Panc1 (cell line): ENCODE measurements around the gene MEIS1. TPM values are rescaled to one million over a fixed set of nuclear protein-coding genes. Genes with fewer than 3 reads are reported as not detected.

ENCODE experiments used
- ATAC-seq: fragments of 200-7000 bp; cut with Tn5 transposase; 2 replicates; pipeline ENCODE4 v1.9.1; 2020; ENCODE audit warnings: mild to moderate bottlenecking, moderate library complexity
- BruUV-seq: library from RNA; stranded (reverse); fragments of 400-500 nt; replicated peaks from 2 replicates; lab custom pipeline; 2021; lab: Mats Ljungman, UMichigan
- CTCF ChIA-PET: fragments of 300-600 bp; sonication (Branson Sonifier 250); formaldehyde crosslinking; loops from one replicate; lab custom pipeline; 2022; ENCODE audit warnings: antibody characterized with exemption; lab: Charles Lee
- POLR2A ChIA-PET: fragments of 300-600 bp; sonication (Branson Sonifier 250); formaldehyde crosslinking; loops from one replicate; lab custom pipeline; 2022; ENCODE audit warnings: antibody characterized with exemption; lab: Charles Lee
- DNase-seq: peaks from one replicate; pipeline ENCODE4 v3.0.0-alpha.2; 2010; ENCODE audit warnings: low read depth, low spot score
- H3K27ac ChIP-seq: 2 replicates; pipeline ENCODE4 v1.5.1; 2011; ENCODE audit warnings: mild to moderate bottlenecking, low read length, inconsistent platforms
- H3K27me3 ChIP-seq: fragments of 200-500 bp; sonication (Bioruptor generic); 2 replicates; pipeline ENCODE4 v1.6.0; 2014; ENCODE audit warnings: low read length, inconsistent platforms; ENCODE audit not compliant: control insufficient read depth, insufficient read depth
- H3K36me3 ChIP-seq: fragments of 200-500 bp; sonication (Bioruptor generic); 2 replicates; pipeline ENCODE4 v1.5.1; 2014; ENCODE audit warnings: inconsistent platforms, mild to moderate bottlenecking, low read length, moderate library complexity; ENCODE audit not compliant: control insufficient read depth, insufficient read depth
- H3K4me1 ChIP-seq: 2 replicates; pipeline ENCODE4 v1.5.1; 2011; ENCODE audit warnings: inconsistent platforms, mild to moderate bottlenecking, low read length, moderate library complexity; ENCODE audit not compliant: control insufficient read depth, insufficient read depth
- H3K4me3 ChIP-seq, 2 experiments: 2 replicates each; pipeline ENCODE4 v1.5.1; 2011 to 2012; ENCODE audit warnings: low read depth in 2 of 2, low read length in 2 of 2, mild to moderate bottlenecking in 2 of 2, inconsistent platforms in 1 of 2, moderate library complexity in 1 of 2
- H3K9me3 ChIP-seq: fragments of 200-500 bp; sonication (Bioruptor generic); 2 replicates; pipeline ENCODE4 v1.5.1; 2014; ENCODE audit warnings: low read depth, mild to moderate bottlenecking, inconsistent platforms, low read length, moderate library complexity; ENCODE audit not compliant: control insufficient read depth, insufficient read depth
- CTCF ChIP-seq: fragments of 450-650 bp; IDR thresholded peaks from 2 replicates; pipeline ENCODE4 v1.5.1; 2017; ENCODE audit warnings: mild to moderate bottlenecking
- POLR2AphosphoS5 ChIP-seq: IDR thresholded peaks from 2 replicates; pipeline ENCODE4 v1.6.1; 2012; ENCODE audit warnings: mild to moderate bottlenecking, low read depth, low read length, moderate library complexity
- REST ChIP-seq, 2 experiments: IDR thresholded peaks; 2 replicates each; pipeline ENCODE4 v1.6.1; 2011 to 2012; ENCODE audit warnings: low read depth in 2 of 2, control low read depth in 1 of 2, low read length in 1 of 2, mild to moderate bottlenecking in 1 of 2, moderate library complexity in 1 of 2; ENCODE audit not compliant: insufficient read depth in 1 of 2
- SIN3A ChIP-seq: IDR thresholded peaks from 2 replicates; pipeline ENCODE4 v1.6.1; 2012; ENCODE audit warnings: low read depth, mild to moderate bottlenecking, low read length, moderate library complexity, borderline replicate concordance; ENCODE audit not compliant: insufficient read depth
- TCF7L2 ChIP-seq: IDR thresholded peaks from 2 replicates; pipeline ENCODE4 v1.6.1; 2011; ENCODE audit warnings: mild to moderate bottlenecking, low read depth, low read length, inconsistent platforms
- in situ Hi-C: cut with HindIII; loops from 2 replicates; pipeline ENCODE4 v1.10.0; 2016; ENCODE audit warnings: low sequenced_read_pairs, low pct_unique_long_range_greater_than_20kb
- intact Hi-C: fragments of 100-400 bp; cut with micrococcal nuclease; formaldehyde crosslinking; loops from one replicate; pipeline ENCODE4 v1.10.0; 2022; ENCODE audit not compliant: unreplicated experiment
- total RNA-seq: library from RNA; stranded (reverse); gene quantifications from one replicate; pipeline ENCODE4 v1.2.1, GENCODE V29; 2021; ENCODE audit not compliant: unreplicated experiment

Gene MEIS1
- total RNA-seq, 1 experiment from 2014 or later: 2.0 TPM

- ChIA-PET CTCF (no interaction called here), POLR2A (no interaction called here)
- Histone ChIP-seq H3K27me3 (no peaks in the 10 kb centered on the region), H3K9me3 (no peaks in the 10 kb centered on the region), H3K4me3 (no peak overlapping the region), H3K36me3 (no peaks in the 10 kb centered on the region), H3K4me1 (no peaks in the 10 kb centered on the region), H3K27ac (no peak overlapping the region)
- TF ChIP-seq REST (IDR thresholded peaks at IDR 0.05; ENCODE audit: insufficient read depth in 1 of 2, low read depth in 2 of 2, low read length in 1 of 2) (no peak), TCF7L2 (no peak), SIN3A (no peak), POLR2AphosphoS5 (no peak), CTCF (no peak)
- intact Hi-C loops (no loop called here), in situ Hi-C loops (no loop called here)
- ATAC-seq (no peak), DNase-seq (no peak)
- no TSS peak for BruUV-seq
These were observed 81.6 kb downstream of the MEIS1 start for GRCh38 chr2:66516499-66516898.

- Histone ChIP-seq H3K27me3 (no peaks in the 10 kb centered on the region), H3K27ac (no peak overlapping the region), H3K4me3 (no peak overlapping the region), H3K36me3 (no peaks in the 10 kb centered on the region), H3K9me3 (no peaks in the 10 kb centered on the region), H3K4me1 (no peaks in the 10 kb centered on the region)
- TF ChIP-seq CTCF (no peak), REST (IDR thresholded peaks at IDR 0.05; ENCODE audit: insufficient read depth in 1 of 2, low read depth in 2 of 2, low read length in 1 of 2) (no peak), SIN3A (no peak), TCF7L2 (no peak), POLR2AphosphoS5 (no peak)
- intact Hi-C loops: no loop called here
- in situ Hi-C loops: no loop called here
- CTCF ChIA-PET: no interaction called here
- no TSS peak for BruUV-seq
- DNase-seq (no peak), ATAC-seq (no peak)
- POLR2A ChIA-PET: no interaction called here
These were observed 82.8 kb downstream of the MEIS1 start for GRCh38 chr2:66517772-66518171.
